ENCODE measurements around the gene ALKBH5.
A peak's percentile ranks its signal among the peaks of the same experiment; 100 is the strongest.

The ALKBH5 gene

DNA sequence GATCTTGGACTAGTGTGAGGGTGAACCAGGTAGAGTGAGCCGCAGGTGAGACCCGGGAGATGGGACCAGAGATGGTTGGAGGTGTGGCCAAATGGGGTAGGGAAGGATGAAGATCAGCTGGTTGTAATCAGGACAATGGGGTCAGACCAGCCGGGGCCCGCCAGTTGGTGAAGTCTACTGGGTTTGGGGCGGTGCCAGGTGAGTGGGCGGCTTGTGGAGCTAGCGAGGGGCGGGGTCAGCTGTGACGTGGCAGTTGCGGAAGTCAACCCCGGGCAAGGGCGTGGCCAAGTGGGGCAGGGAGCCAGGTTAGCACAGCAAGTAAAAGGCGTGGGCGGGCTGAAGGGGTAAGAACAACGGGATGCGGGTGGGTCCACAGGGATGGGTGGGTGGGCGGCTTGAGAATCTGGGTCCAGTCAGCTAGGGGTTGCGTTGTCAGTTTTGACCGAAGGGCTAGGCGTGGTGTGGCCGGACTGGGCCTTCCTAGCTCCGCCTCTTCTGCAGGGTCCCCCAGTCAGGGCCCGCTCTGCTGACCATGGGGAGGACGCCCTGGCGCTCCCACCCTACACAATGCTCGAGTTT lies 25.5 kb upstream of the ALKBH5 start:
- peak; percentile 92 for DNase-seq (ENCODE audit: low read depth)

GRCh38 chr17:18159551-18160120 lies 24.0 kb upstream of the ALKBH5 start:
- no peak for DNase-seq (ENCODE audit: low read depth)

GRCh38 chr17:18160128-18160856 lies 23.3 kb upstream of the ALKBH5 start:
- no peak for DNase-seq (ENCODE audit: low read depth)

- no peak for DNase-seq (ENCODE audit: low read depth)
Observed at GRCh38 chr17:18161207-18162145, 22.2 kb upstream of the ALKBH5 start.

- no peak for DNase-seq (ENCODE audit: low read depth)
Observed at GRCh38 chr17:18163547-18163946, 20.1 kb upstream of the ALKBH5 start.

DNA sequence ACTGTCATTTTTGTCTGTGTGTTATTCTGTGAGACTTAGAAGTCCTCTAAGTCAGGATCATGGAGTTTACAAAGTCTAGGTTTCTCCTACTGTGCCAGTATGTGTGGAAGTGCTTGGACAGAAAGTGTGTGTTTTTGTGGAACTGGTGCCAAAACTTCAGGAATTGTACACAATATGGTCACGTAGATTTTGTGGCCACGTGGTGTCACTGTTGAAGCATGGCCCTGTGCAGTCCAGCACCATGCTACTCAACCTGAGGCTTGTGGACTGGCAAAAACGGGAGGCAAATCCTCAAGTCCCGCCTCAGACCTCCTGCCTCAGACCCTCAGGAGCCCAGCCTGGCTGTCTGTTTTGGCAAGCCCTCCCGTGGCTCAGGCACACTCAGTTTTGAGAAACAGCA lies 16.7 kb upstream of the ALKBH5 start:
- DNase-seq (ENCODE audit: low read depth): no peak

DNA sequence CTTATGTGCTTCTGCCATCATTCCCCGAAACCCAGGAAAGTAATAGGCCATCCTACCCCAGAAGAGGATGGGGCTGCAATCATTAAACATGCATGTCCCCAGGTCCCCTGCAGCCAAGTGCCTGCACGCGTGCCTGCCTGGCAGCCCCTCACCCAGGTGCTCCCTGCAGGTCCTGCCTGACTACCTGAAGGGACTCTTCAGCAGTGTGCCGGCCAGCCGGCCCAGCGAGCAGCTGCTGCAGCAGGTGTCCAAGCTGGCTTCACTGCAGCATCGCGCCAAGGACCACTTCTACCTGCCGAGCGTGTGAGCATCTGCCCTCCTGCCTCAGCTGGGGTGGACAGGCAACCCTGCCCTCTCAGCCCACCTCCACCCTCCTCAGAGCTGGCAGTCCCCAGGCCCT lies 16.2 kb upstream of the ALKBH5 start:
- no peak for DNase-seq (ENCODE audit: low read depth)

- no peak for DNase-seq (ENCODE audit: low read depth)
Observed at GRCh38 chr17:18172531-18173278, 10.9 kb upstream of the ALKBH5 start.

- no peak for DNase-seq (ENCODE audit: low read depth)
Observed at GRCh38 chr17:18173740-18174139, 9.9 kb upstream of the ALKBH5 start.

DNA sequence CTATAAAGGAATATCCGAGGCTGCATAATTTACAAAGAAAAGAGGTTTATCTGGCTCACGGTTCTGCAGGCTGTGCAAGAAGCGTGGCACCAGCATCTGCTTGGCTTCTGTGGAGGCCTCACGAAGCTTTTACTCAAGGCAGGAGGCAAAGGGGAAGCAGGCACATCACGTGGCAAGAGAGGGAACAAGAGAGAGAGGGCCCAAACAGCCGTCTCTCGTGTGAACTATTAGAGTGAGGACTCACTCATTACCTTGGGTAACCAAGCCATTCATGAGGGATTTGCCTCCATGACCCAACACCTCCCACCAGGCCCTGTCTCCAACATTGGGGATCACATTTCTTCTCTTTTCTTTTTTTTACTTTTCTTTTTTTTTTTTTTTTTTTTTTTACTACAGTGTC lies 7.5 kb upstream of the ALKBH5 start:
- DNase-seq (ENCODE audit: low read depth): no peak

DNA sequence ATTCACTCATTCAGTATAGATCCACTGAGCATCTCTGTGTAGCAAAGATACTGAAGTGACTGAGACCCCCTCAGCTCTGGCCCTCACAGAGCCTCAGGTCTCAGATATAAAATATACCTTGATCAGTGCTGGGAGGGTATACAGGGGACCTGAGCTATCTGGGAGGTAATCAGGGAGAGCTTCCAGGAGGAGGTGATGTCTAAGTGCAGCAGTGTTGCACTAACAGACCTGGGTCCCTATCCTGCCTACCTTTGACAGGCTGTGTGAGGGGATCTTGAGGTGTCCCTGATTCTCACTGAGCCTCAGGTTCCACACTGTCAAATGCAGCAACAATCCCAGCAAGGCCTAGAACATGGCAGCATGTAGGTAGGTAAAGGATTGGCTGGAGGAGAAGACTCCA lies 6.5 kb upstream of the ALKBH5 start:
- DNase-seq (ENCODE audit: low read depth): no peak

DNA sequence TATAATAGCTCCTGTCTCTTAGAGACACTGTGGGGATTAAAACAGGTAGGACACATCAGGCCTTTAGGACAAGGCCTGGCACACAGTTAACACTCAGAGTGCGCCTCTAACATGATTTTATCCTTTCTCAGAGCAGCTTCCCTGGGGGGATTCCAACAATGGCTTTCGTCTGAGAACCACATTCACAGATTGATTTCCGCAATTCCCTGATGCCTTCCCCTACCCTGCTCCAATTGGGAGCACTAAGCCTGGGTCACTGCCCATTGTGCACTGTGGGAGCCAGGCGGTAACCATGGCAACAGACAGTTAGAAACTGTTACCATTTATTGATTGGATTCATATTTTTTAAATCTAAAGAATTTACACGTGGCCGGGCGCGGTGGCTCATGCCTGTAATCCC lies 5.9 kb upstream of the ALKBH5 start:
- no peak for DNase-seq (ENCODE audit: low read depth)

DNA sequence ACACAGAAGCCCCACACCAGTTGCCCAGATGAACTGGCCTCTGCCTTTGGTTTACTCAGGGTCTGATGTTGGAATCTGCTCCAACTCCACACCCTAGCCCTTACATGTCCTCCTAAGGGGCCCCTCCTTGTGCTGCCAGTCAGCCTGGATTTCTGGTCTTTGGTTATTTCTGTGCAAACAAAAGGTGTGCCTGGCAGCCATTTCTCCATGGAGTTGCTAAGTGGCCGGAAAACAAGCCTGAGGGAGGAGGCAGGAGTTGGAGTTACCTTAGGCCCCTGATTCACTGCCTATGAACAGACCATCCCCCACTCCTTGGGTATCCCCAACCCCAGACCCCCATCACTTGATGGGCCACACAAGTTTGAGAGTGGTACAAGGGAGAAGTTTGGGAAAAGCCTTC lies 4.4 kb upstream of the ALKBH5 start:
- no peak for DNase-seq (ENCODE audit: low read depth)

DNA sequence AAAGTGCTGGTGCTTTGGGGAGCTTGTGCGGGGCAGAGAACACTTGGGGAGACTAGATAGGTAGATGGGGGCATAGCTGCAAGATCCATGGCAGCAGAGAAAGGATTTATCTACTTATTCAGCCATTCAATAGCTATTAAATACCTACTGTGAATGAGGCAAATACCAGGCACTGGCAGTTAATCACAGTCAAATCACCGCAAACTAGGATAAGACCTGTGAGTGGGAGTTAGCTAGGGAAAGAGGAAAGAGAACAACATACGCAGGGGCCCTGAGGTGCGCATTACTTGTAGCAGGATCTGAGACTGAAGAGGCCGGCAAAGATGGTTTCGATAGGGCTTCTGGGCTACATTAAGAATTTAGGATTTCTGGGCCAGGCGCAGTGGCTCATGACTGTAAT lies 3.8 kb upstream of the ALKBH5 start:
- no peak for DNase-seq (ENCODE audit: low read depth)

DNA sequence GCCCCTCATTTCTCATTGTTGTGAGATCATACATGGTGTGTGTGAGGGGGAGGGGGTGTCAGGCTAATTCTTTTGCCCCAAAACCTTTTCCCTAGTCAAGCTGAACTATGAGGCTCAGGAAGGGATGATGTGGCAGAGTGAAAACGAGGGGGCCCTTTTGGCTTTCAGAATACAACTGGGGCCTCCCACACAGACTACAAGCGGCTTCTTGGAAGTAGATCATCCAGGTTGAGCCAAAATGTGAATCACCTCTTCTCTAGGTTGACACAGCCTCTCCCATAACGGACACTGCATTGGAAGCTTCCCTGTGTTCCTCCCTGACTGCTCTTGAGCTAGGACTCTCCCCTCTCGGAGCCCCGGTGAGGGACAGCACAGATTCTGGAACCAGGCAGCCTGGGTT lies 2.3 kb upstream of the ALKBH5 start:
- DNase-seq (ENCODE audit: low read depth): no peak

- no peak for DNase-seq (ENCODE audit: low read depth)
Observed at GRCh38 chr17:18182110-18182977, 1.3 kb upstream of the ALKBH5 start.

DNA sequence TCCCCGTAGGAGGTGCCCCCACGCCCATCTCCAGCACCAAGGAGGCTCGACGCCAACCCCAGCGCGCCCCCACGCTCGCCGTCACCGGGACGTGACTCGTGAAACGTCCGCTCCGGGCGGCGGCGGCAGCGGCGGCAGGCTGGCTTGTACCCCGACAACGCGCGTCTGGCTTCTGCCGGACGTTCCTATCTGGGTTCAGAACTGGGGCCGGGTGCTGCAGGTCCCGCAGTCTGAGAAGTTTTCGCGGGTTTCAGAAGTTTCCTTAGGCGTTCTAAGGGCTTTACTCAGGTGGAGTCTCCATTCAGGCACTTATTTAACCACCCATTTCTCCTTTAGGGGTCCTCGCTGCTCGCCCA lies 672 bp upstream of the ALKBH5 start:
- peak; percentile 60 for DNase-seq (ENCODE audit: low read depth)

- DNase-seq (ENCODE audit: low read depth): peak; percentile 41
Observed at GRCh38 chr17:18184143-18185031, 759 bp downstream of the ALKBH5 start.

GRCh38 chr17:18185391-18185790 lies 1.8 kb downstream of the ALKBH5 start:
- no peak for DNase-seq (ENCODE audit: low read depth)
